ENCODE results near the gene GOLGA1.
A peak's percentile ranks its signal among the peaks of the same experiment; 100 is the strongest.
"Not testable (repeated sequence)": the region's sequence is repeated elsewhere in the genome, so short reads cannot be mapped to it uniquely, and the experiment has no call there.

Gene GOLGA1, protein sequence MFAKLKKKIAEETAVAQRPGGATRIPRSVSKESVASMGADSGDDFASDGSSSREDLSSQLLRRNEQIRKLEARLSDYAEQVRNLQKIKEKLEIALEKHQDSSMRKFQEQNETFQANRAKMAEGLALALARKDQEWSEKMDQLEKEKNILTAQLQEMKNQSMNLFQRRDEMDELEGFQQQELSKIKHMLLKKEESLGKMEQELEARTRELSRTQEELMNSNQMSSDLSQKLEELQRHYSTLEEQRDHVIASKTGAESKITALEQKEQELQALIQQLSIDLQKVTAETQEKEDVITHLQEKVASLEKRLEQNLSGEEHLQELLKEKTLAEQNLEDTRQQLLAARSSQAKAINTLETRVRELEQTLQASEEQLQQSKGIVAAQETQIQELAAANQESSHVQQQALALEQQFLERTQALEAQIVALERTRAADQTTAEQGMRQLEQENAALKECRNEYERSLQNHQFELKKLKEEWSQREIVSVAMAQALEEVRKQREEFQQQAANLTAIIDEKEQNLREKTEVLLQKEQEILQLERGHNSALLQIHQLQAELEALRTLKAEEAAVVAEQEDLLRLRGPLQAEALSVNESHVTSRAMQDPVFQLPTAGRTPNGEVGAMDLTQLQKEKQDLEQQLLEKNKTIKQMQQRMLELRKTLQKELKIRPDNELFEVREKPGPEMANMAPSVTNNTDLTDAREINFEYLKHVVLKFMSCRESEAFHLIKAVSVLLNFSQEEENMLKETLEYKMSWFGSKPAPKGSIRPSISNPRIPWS

DNA sequence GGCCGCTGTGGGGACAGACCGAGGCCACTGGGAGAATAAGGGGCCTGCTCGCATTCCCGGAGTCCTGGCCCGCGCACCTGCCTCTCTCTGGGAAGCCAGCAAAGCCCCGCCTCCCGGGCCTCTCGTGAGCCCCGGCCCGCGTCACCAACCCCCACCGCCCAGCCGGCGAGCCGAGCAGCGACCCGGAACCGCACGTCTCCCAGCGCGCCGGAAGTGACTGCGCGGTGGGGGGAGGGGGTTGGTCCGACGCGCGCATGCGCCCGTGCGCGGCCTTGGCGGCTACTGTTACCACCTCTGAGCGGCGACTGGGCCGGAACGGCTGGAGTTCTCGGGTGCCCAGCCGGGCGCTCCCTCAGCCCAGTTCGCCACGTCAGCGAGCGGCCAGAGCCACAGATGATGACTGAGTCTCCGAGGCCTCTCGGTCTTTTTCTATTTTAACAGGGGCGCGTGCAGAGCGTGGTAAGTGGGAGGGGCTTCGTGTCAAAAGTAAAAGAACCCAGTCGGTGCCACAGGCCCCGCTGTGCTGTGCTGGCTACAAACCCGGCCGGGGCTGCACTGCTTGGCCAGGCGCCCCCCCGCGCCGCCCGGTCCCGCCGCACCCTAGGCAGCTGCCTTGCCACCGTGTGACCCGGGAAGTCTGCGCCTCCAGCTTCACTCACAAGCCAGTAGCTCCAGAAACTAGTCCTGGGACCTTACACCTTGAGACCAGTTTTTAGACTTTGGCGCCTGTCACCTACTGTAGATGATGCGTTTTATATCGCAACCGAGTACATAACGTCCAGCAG lies at the start of gene GOLGA1:
Gene GOLGA1 (minus strand): TSS at position 190 of the 785 bp plus-strand sequence. CDS start 2,372 bp downstream, outside the sequence.
- H3K36me3 ChIP-seq (ENCODE audit: control insufficient read depth in 1 of 2, insufficient read depth in 2 of 2, low read length in 2 of 2): peaks cover 6 to 13% of the 10 kb centered on the region in 2 donors
- H3K9me3 ChIP-seq (ENCODE audit: control insufficient read depth in 1 of 2, low read length in 2 of 2): no peaks in the 10 kb centered on the region
- peak within 1 kb of the TSS; percentile 86 to 94 for H3K4me3 ChIP-seq (ENCODE audit: low read depth in 1 of 2, low read length in 2 of 2)
- no peaks in the 10 kb centered on the region for H3K27me3 ChIP-seq (ENCODE audit: low read depth, low read length)
- peaks cover 9 to 13% of the 10 kb centered on the region in 2 donors for H3K4me1 ChIP-seq (ENCODE audit: control insufficient read depth in 1 of 2, insufficient read depth in 2 of 2, low read length in 2 of 2)
- H3K27ac ChIP-seq (ENCODE audit: low read length): peak within 1 kb of the TSS; percentile 98

DNA sequence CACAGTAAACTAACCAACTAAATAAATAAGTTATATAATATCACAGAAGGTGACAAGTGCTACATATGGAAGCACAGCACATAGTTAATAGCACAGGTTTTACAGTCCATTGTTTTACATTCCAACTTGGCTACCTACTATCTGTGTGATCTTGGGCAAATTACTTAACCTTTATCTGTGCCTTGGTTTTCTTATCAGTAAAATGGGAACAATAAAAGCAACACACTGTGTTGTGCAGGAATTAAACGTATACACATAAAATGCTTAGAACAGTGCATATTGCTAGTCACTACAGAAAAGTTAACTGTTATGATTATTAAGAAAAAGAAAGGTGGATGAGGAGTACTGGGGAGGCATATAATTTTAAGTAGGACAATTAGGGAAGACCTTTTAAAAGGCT lies 42.8 kb upstream of the GOLGA1 start:
- Histone ChIP-seq H3K27me3 (ENCODE audit: low read depth, low read length) (no peaks in the 10 kb centered on the region), H3K27ac (ENCODE audit: low read length) (no peak overlapping the region), H3K36me3 (ENCODE audit: control insufficient read depth in 1 of 2, insufficient read depth in 2 of 2, low read length in 2 of 2) (peaks cover 0 to 9% of the 10 kb centered on the region in 2 donors), H3K4me3 (ENCODE audit: low read depth in 1 of 2, low read length in 2 of 2) (no peak overlapping the region), H3K9me3 (ENCODE audit: control insufficient read depth in 1 of 2, low read length in 2 of 2) (no peaks in the 10 kb centered on the region), H3K4me1 (ENCODE audit: control insufficient read depth in 1 of 2, insufficient read depth in 2 of 2, low read length in 2 of 2) (no peaks in the 10 kb centered on the region)

DNA sequence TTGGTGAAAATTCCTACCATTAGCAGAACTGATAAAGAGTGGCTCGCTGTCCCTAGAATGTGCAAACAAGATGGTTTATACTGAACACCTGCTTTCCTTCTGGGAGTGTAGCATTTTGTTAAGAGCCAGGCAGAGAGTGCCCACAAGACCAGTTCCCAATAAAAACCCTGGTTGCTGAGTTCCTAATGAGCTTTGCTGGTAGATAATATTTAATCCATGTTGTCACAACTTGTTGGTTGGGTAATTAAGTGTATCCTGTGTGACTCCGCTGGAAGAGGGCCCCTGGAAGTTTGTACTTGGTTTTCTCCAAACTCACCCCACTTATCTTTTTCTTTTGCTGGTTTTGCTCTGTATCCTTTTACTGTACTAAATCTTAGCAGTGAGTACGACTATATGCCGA lies 39.5 kb upstream of the GOLGA1 start:
- H3K27me3 ChIP-seq (ENCODE audit: low read depth, low read length): no peaks in the 10 kb centered on the region
- H3K4me1 ChIP-seq (ENCODE audit: control insufficient read depth in 1 of 2, insufficient read depth in 2 of 2, low read length in 2 of 2): no peaks in the 10 kb centered on the region
- H3K4me3 ChIP-seq (ENCODE audit: low read depth in 1 of 2, low read length in 2 of 2): no peak overlapping the region
- no peak overlapping the region for H3K27ac ChIP-seq (ENCODE audit: low read length)
- H3K36me3 ChIP-seq (ENCODE audit: control insufficient read depth in 1 of 2, insufficient read depth in 2 of 2, low read length in 2 of 2): peaks cover 0 to 10% of the 10 kb centered on the region in 2 donors
- H3K9me3 ChIP-seq (ENCODE audit: control insufficient read depth in 1 of 2, low read length in 2 of 2): no peaks in the 10 kb centered on the region

DNA sequence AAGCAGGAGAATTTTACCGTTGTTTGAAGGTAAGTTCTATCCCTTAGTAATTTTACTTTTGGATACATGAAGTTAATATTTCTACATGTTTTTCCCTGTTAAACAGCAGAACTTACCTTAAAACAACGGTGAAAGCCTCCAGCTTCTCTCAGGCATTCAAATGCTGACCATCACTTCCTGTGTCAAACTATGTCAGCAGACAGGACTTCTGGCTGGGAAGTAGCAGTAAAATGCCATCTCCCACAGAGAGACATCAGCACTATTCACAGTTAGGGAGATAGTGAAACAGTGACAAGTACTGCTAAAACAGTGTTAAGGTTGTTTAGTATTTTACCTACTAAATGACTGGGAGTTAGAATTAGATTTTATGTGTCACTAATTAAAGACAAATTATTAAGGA lies 34.2 kb upstream of the GOLGA1 start:
- Histone ChIP-seq H3K4me3 (ENCODE audit: low read depth in 1 of 2, low read length in 2 of 2) (no peak overlapping the region), H3K27ac (ENCODE audit: low read length) (no peak overlapping the region), H3K27me3 (ENCODE audit: low read depth, low read length) (no peaks in the 10 kb centered on the region), H3K9me3 (ENCODE audit: control insufficient read depth in 1 of 2, low read length in 2 of 2) (no peaks in the 10 kb centered on the region), H3K36me3 (ENCODE audit: control insufficient read depth in 1 of 2, insufficient read depth in 2 of 2, low read length in 2 of 2) (peaks cover 13 to 15% of the 10 kb centered on the region in 2 donors), H3K4me1 (ENCODE audit: control insufficient read depth in 1 of 2, insufficient read depth in 2 of 2, low read length in 2 of 2) (no peaks in the 10 kb centered on the region)

DNA sequence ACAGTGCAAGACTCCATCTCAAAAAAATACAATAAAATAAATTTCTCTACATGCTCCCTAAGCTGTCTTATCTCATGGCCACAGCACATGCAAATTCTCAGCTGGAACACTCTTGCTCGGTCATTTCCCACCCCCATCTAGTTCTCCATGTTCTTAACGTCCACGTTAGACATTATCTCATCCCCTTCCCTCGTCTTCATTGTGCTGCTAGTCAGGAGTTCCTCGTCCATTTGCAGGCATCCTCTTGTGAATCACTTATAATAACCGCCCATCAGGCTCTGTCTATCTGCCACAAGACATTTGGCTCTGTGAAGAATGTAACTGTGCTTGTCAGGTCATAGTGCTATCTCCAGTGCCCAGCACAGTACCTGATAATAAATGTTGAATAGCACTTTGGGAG lies 32.9 kb upstream of the GOLGA1 start:
- Histone ChIP-seq H3K4me1 (ENCODE audit: control insufficient read depth in 1 of 2, insufficient read depth in 2 of 2, low read length in 2 of 2) (no peaks in the 10 kb centered on the region), H3K36me3 (ENCODE audit: control insufficient read depth in 1 of 2, insufficient read depth in 2 of 2, low read length in 2 of 2) (peaks cover 13 to 16% of the 10 kb centered on the region in 2 donors), H3K4me3 (ENCODE audit: low read depth in 1 of 2, low read length in 2 of 2) (no peak overlapping the region), H3K27me3 (ENCODE audit: low read depth, low read length) (no peaks in the 10 kb centered on the region), H3K27ac (ENCODE audit: low read length) (no peak overlapping the region), H3K9me3 (ENCODE audit: control insufficient read depth in 1 of 2, low read length in 2 of 2) (no peaks in the 10 kb centered on the region)

DNA sequence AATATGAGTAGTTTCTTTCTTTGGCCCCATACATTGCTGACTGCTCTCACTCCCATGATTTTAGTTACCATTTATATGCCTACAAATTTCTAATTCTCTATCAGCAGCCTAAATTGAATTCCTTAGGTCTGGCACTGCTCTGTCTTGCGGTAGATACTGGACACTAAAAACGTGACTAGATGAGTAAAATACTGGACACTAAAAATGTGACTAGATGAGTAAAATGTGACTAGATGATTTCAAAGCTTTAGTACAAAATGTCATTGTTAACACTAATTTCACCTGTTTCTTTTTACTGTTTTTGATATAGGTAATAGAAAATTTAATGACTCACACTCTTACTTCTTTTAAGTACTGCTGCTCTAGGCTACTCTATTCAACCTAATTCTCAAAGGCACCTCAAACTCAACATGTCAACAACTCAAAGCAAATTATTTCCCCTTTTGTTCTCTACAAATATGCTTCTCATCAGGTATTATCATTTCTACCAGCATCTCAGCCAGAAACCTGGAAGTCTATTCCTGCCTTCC lies 31.4 kb upstream of the GOLGA1 start:
- Histone ChIP-seq H3K9me3 (ENCODE audit: control insufficient read depth in 1 of 2, low read length in 2 of 2) (no peaks in the 10 kb centered on the region), H3K27ac (ENCODE audit: low read length) (no peak overlapping the region), H3K36me3 (ENCODE audit: control insufficient read depth in 1 of 2, insufficient read depth in 2 of 2, low read length in 2 of 2) (peaks cover 13 to 21% of the 10 kb centered on the region in 2 donors), H3K4me3 (ENCODE audit: low read depth in 1 of 2, low read length in 2 of 2) (no peak overlapping the region), H3K27me3 (ENCODE audit: low read depth, low read length) (no peaks in the 10 kb centered on the region), H3K4me1 (ENCODE audit: control insufficient read depth in 1 of 2, insufficient read depth in 2 of 2, low read length in 2 of 2) (no peaks in the 10 kb centered on the region)

DNA sequence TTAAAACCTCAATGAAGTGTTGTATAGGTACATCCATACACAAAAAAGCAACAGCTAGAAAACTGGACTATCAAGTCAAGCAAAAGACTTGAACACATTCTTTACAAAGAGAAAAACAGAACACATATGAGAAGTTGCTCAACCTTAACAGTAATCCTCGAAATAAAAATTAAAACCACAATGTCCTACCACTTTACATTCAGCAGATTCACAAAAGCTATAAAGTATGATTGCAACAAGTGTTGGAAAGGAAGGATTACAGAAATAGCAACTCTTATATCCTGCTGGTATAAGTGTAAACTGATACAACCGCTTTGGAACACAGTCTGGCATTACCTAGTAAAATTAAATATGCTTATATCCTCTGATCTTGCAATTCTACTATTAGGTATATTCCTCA lies 28.5 kb upstream of the GOLGA1 start:
- Histone ChIP-seq H3K27me3 (ENCODE audit: low read depth, low read length) (no peaks in the 10 kb centered on the region), H3K27ac (ENCODE audit: low read length) (no peak overlapping the region), H3K9me3 (ENCODE audit: control insufficient read depth in 1 of 2, low read length in 2 of 2) (no peaks in the 10 kb centered on the region), H3K36me3 (ENCODE audit: control insufficient read depth in 1 of 2, insufficient read depth in 2 of 2, low read length in 2 of 2) (peaks cover 4 to 21% of the 10 kb centered on the region in 2 donors), H3K4me3 (ENCODE audit: low read depth in 1 of 2, low read length in 2 of 2) (no peak overlapping the region), H3K4me1 (ENCODE audit: control insufficient read depth in 1 of 2, insufficient read depth in 2 of 2, low read length in 2 of 2) (no peaks in the 10 kb centered on the region)

DNA sequence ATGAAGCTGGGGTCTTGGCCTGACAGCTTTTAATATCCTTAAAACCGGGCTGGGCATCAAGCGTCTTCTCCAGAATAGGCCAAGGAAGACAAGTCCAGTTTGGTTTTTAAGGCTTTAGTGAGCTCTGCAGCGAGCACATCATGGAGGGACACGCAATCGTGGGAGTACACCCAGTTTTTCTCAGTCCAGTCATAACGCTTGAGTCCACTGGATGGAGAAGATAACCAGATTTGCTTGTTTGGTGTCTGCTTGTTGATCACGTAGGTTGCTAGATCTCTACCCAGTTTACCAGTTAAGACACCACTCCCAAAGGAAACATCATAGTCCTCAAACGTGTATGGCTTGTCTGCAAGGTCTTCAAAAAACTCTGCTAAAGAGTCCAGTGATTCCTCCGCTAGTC lies 27.4 kb upstream of the GOLGA1 start:
- no peaks in the 10 kb centered on the region for H3K4me1 ChIP-seq (ENCODE audit: control insufficient read depth in 1 of 2, insufficient read depth in 2 of 2, low read length in 2 of 2)
- peaks cover 4 to 16% of the 10 kb centered on the region in 2 donors for H3K36me3 ChIP-seq (ENCODE audit: control insufficient read depth in 1 of 2, insufficient read depth in 2 of 2, low read length in 2 of 2)
- no peak overlapping the region for H3K4me3 ChIP-seq (ENCODE audit: low read depth in 1 of 2, low read length in 2 of 2)
- no peaks in the 10 kb centered on the region for H3K27me3 ChIP-seq (ENCODE audit: low read depth, low read length)
- no peaks in the 10 kb centered on the region for H3K9me3 ChIP-seq (ENCODE audit: control insufficient read depth in 1 of 2, low read length in 2 of 2)
- no peak overlapping the region for H3K27ac ChIP-seq (ENCODE audit: low read length)

DNA sequence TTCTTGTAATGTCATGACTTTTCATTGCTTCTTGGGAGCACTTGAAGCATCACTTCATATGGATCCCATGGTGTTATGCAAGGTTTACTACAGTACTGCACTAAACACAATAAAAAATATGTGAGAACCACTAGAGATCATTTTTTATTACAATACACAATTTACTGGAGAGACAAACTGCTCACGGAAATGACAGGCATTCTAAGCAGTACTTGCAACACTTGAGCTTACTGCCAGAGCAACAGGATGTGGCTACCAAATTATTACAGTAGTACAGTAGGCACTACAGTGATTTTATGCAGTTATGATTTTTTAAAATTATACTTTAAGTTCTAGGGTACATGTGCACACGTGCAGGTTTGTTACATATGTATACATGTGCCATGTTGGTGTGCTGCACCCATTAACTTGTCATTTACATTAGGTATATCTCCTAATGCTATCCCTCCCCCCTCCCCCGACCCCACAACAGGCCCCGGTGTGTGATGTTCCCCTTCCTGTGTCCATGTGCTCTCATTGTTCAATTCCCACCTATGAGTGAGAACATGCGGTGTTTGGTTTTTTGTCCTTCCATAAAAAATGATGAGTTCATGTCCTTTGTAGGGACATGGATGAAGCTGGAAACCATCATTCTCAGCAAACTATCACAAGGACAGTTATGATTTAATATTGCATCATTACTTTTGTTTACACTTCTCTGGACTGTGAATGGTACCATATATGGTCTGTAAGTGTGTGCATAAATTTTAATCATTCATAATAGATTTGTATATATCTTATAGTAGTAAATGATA lies 25.1 kb upstream of the GOLGA1 start:
- not testable (repeated sequence) for H3K4me1 ChIP-seq (ENCODE audit: control insufficient read depth in 1 of 2, insufficient read depth in 2 of 2, low read length in 2 of 2)

DNA sequence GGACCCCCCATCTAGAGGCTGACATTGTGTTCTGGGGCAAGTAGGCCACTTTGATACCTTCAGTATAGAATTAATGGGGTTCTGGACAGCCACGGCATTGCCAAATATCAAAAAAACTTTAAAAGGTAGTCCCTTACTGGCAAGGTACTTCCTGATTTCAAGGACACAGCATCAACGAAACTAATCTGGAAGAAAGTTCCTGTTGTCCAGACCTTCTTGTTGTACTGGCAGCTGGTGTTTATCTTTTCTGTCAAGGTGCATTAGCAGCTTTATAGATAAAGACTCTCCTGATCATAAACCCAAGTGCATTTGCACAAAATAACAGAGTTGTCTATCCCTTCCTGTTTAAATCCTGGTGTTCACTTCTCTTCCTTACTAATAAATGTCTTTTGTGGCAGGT lies 23.7 kb upstream of the GOLGA1 start:
- H3K4me1 ChIP-seq (ENCODE audit: control insufficient read depth in 1 of 2, insufficient read depth in 2 of 2, low read length in 2 of 2): no peaks in the 10 kb centered on the region
- H3K4me3 ChIP-seq (ENCODE audit: low read depth in 1 of 2, low read length in 2 of 2): no peak overlapping the region
- no peak overlapping the region for H3K27ac ChIP-seq (ENCODE audit: low read length)
- peaks cover 0 to 5% of the 10 kb centered on the region in 2 donors for H3K36me3 ChIP-seq (ENCODE audit: control insufficient read depth in 1 of 2, insufficient read depth in 2 of 2, low read length in 2 of 2)
- H3K9me3 ChIP-seq (ENCODE audit: control insufficient read depth in 1 of 2, low read length in 2 of 2): no peaks in the 10 kb centered on the region
- H3K27me3 ChIP-seq (ENCODE audit: low read depth, low read length): no peaks in the 10 kb centered on the region

More for the DNA sequence above, 25.1 kb upstream of the GOLGA1 start:
- H3K27me3 ChIP-seq (ENCODE audit: low read depth, low read length); H3K9me3 ChIP-seq (ENCODE audit: control insufficient read depth in 1 of 2, low read length in 2 of 2); H3K4me3 ChIP-seq (ENCODE audit: low read depth in 1 of 2, low read length in 2 of 2); H3K27ac ChIP-seq (ENCODE audit: low read length): not testable (repeated sequence)
- H3K36me3 ChIP-seq (ENCODE audit: control insufficient read depth in 1 of 2, insufficient read depth in 2 of 2, low read length in 2 of 2): peaks cover 0 to 13% of the 10 kb centered on the region in 2 donors

Data from muscle layer of duodenum (tissue), 2 donors.